ENCODE results near the gene CCDC33. TPM values are rescaled to one million over a fixed set of nuclear protein-coding genes. Genes with fewer than 3 reads are reported as not detected.
A peak's percentile ranks its signal among the peaks of the same experiment; 100 is the strongest.

The CCDC33 gene
- not detected in 2 replicates for total RNA-seq

DNA sequence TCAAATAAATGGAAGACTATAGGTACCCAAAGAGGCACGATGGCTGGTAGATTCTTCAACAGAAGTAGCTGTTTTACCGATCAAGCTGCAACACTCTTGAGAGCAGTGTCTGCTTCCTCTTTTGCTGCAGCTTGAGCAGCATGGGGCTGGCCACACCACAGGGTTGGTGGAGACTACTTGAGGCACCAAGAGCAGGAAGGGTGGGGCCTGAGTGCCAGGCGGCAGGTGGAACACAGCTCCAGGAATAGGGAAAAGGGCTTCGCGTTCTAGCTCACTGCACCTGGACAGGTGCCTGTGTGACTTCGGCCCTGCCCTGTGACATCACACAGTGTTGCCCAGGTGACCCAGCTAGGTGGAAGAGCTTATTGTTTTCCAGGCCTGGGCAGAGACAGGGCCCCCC is at the start of gene CCDC33:
Gene CCDC33, plus strand, starts transcription at position 365 of the 400 bp plus-strand sequence. CDS start 394 bp downstream, outside the sequence.
- no peak for DNase-seq (ENCODE audit: low read depth in 2 of 2)

DNA sequence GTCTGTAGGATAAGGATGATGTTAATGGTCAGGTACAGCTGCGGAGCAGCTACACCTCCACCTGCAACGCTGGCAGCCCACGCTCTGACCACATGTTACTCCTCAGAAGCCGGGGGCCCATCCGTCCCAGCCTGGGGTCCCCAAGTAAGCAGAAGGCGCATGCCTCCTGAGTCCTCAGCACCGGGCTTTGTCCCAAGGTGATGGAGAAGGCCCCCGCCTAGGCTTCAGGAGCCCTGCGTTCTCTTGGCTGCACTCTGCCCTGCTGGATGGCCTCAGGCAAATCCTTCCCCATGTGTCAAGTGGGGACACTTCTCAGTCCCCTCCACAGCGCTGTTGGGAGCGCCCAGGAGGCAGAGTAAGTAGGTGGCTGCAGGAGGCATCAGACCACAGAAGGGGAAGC is 47.9 kb upstream of the CCDC33 start:
- no peak for DNase-seq (ENCODE audit: low read depth in 2 of 2)

DNA sequence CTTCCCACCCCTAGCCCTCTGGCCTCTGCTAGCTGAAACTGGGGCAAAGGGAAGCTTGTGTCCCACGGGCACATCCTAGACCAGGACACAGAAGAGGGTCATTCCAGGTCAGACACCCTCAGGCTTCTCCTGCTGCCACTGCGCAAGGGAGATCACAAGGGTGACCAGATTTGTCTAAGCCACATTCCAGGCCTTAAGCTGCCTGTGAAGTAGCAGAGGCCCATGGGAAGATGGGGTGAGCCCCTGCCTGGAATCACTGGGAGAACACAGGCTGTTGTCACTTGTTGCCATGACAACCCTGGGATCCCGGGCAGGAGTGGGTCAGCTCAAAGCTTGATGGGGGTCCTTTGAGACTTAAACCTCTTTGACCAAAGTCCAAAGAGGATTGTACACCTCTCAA is 44.3 kb upstream of the CCDC33 start:
- DNase-seq (ENCODE audit: low read depth in 2 of 2): no peak

DNA sequence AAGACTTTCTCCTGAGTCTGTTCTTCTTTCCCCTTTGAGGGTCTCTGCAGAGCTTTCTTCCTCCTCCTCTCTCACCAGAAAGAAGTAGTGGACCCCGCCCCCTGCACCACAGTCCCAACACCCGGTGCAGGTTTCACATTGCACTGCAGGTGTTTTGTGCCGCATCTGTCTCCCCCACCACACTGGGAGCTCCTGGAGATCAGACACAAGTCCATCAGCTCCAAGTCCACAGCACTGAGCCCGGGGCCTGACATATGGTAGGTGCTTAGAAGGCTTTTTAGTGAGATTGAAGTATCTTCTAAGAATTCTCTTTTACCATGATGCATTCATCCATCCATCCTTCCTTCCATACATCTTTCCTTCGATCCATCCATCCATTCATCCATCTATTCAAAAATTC is 43.4 kb upstream of the CCDC33 start:
- DNase-seq (ENCODE audit: low read depth in 2 of 2): no peak

DNA sequence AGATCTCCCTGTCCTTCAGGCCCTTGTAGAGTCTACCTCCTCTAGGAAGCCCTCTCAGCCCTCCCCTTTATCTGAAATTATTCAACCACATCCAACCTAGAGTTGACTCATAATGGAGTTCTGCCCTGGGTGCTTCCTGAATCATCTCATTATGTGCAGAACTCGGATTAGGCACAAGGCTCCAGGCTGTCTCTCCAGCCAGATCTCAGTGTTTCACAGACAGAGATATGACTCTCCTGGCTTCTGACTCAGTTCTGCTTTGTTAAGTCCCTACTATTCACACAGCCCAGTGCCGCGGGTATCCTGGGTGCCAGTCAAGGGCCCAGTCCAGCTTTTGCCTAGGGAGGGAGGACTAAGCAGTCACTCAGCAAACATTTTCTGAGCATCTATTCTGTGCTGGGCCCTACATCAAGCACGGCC is 42.8 kb upstream of the CCDC33 start:
- peak; percentile 6 to 68 for DNase-seq (ENCODE audit: low read depth in 2 of 2)

DNA sequence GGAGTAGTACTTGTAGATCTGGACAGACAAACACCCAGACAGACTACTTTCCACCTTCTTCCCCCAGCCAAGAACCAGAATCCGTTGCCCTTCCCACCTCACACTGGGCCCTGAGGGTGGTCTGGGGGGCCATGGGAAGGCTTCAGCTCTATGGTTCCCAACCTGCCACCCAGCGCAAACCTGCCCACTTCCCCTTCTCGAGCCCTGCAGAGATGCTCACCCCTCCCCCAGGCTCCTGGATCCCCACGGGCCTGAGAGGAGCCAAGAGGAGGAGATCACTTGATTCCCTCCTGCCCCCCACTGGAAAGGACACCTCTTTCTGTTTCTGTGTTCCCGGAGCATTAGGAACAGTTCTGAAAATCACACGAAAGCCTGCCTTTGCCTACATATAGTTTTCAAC is 42.2 kb upstream of the CCDC33 start:
- DNase-seq (ENCODE audit: low read depth in 2 of 2): no peak

DNA sequence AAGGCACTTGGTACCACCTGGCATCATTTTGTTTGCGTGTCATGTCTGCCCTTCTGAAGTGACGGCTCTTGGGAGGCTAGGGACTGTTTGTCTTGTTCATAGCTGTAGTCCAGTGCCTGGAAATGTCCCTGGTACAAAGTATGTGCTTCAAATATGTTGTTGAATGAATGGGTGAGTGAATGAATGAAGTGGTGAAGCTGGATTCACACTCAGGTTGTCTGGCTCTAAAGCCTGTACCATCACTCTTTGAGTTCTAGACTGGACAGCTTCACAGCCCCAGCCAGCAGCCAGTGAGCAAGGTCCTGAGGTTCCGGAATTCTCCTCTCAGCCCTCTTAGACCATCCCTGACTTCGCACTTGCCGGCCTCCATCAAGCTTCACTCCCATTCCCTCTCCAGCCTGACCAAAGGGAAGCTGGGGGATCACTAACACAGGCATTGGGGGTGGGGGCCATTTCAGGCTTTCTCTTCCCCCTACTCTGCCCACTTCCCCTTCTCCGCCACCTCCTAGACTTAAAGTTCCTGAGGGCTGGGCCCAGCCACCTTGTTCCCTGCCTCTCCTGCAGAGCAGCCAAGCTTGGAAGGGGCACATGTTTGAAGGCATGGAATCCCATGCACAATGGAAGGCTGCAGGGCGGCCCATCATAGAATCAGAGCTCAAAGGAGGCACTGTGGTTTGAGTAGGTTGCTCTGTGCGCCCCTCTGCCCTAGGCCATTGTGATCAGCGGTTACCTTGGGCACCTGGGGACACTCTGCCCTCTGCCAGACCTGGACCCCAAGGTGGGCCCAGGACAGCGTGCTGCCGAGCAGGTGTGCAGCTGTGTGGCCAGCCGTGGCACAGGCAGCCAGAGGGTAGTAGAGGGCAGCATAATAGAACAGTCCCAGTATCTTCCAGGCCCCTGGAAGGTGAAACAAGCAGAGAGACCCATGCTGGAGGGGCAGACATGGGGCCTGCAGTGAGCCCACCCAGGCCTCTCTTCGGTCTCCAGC is 41.3 kb upstream of the CCDC33 start:
- no peak for DNase-seq (ENCODE audit: low read depth in 2 of 2)

DNA sequence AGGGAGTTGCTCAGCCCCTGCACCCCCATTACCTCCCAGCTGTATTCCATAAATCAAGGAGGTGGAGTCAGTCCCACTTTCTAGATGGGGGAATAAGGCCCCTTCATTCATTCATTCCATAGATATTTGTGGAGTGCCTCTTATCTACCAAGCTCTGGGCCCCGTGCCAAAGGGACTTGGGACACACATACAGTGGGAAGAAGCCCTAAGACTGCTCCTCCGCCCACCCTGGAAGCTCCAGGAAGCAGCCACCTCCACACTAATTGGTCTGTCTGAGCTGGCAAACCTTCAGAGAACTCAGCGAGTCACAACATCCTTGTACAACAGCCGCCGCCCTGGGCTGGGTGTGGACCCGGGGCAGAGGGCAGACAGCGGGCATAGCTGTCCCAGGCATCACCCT is 40.0 kb upstream of the CCDC33 start:
- peak; percentile 29 to 55 for DNase-seq (ENCODE audit: low read depth in 2 of 2)

DNA sequence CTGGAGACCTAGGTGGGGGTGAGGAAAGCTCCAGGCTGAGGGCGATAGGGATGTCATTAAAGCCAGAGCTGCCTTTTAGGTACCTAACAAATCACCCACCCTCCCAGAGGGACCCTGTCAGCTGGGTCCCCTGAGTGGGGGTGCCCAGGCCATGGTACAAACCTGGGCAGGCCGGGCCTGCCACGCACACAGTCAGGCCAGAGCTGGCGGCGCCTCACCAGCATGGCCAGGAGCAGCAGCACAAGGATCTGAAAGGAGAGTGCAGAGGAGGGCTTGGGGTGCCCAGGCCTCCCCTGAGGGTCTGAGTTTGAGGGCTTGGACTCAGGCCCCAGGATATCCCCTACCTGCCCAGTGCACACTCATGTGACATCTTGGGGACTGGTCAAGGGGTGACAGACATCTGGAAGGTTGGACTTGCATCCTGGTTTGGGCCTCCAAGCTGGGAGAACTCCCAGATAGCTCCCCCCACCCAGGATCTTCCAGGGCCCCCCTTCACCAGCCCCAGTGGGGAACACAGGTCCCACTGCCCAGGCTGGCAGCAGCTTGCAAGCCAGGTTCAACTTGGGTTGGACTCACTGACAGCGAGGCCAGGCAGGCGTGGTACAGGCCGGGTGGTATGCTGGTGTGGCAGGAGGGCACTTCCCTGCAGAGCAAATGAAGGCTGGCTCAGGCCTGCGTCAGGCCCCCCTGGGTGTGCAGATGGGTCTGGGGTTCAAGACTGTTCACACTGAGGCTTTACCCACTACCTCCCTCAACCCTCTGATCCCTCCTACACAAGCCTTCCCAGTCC is 38.8 kb upstream of the CCDC33 start:
- no peak for DNase-seq (ENCODE audit: low read depth in 2 of 2)

DNA sequence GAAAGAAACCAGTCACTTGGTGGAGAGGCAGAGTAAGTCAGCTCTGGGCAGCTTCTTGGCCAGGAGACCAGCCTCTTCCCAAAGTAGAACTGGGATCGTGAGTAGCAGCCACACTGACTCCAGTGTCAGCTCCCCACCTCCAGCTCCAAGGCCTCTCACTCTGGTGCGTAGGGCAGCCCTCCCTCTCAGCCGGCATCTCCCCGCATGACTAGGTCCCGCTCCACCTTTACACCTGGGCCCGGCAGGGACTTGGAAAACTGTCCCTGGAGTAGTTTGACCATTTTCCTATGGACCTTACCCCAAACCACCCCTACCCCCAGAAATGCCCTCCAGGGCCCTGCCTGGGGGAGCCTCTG is 36.9 kb upstream of the CCDC33 start:
- DNase-seq (ENCODE audit: low read depth in 2 of 2): no peak

DNA sequence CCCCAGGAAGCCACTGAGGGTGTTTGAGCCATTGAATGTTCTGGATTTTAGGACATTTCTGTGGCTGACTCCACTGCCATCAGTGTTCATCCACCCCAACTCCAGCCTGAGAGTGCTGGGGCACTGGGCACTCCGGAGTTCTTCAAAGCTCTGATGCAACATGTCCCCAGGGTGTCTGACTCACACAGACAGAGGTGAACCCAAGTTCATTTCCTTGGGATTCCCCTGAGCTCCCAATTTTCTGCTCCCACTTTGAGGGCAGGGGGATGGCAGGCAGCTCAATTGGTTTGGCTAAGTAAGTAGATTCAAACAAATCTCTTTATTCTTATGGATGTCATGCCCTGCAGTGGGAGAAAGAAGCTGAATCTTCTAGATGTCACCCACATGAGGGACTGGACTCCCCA is 35.7 kb upstream of the CCDC33 start:
- peak; percentile 39 to 65 for DNase-seq (ENCODE audit: low read depth in 2 of 2)

DNA sequence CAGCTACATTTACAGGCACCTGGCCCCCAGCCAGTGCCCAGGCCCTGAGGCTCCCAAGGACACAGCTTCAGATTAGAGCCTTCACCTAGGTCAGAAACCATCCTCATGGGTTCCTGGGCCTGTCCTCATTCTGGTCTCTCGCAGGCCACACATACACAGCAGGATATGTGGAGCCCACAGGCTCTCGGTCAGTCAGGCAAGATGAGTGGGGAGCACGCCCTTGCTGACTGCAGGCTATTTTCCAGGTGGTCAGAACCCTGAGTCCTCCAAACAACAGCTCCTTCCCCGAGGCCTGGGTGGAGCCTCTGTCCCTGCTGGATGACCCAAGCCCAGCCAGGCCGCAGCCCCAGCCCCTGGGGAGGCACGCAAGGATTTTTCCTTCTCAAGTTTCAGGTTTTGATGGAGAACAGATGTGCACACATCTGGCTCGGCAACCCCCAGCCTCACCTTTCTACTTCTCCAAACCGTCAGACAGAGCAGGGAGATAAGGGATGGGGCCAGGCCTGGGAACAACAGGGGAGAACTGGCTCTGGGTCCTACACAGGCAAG is 35.2 kb upstream of the CCDC33 start:
- peak in 1 of 2 donors; percentile 10 for DNase-seq (ENCODE audit: low read depth in 2 of 2)

DNA sequence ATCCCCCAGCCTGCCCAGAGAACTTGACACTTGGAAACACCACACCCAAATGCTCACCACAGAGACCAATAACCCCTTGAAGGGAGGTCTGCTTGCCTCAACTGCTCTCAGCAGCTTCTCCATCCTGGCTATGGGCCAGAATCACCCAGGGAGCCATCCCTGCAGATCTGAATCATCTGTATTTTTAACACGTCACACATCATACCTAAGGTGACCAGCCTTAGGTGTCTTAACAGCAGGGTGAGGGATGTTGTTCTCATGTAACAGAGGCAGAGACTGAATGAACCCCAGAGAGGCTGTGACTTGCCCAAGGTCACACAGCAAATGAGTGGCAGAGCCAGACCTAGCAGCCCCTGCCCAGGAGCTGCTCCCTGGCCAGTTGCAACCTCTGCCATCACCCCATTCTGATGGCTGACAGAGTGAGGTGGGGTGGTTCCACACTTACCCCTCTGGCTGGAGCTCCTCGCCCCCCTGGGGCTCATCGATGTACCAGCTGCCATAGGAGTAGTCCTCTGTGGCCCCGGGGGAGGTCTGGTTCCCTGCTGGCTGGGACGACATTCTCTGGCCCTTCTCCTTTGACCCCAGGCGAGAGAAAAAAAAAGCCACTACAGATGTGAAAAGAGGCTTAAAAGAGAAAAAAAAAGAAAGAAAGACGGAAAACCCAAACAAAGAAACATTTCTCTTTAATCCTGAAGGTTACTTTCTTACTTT is 34.3 kb upstream of the CCDC33 start:
- DNase-seq (ENCODE audit: low read depth in 2 of 2): no peak

DNA sequence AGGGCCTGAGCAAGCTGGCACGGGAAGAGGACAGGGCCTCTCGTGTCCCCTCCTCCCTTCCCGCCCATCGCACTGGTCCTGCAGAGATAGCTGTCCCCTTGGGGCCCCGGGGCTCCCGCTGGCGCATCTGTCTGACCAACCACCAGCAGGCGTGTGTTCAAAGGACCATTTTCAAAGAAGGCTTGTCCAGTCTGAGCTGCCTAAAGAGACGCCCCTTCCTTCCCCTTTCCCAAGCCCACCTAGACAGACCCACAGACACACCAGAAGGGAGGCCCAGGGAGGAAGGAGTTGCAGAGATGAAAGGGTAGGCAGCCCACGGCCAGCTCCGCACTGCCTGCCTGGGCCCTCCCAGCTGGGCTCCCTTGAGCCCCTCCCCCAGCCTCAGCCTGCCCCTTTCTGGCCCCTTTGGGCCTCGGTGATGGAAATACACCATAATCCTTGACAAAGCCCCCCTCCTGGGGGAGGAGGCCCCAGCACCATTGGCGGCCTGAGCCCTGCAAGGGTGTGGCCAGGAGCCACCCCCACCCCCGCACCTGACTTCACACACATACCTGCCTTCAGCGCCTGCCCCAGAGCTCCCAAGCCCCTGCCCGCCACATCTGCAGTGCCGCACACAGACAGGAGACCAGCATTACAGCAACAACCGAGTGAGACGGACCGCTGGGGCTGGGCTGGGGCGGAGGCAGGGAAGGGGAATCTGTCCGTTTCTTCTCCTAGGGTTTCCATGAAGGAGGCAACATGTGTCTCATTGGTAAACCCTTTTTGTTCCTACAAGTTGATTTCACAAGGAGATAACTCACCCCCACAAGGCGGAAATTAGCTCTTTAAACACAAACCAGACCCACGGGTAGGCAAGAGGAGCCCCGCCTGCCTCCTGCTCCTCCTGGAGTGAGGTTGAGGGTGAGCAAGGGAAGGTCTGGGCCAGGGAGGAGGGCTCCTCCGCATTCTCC is 33.4 kb upstream of the CCDC33 start, which contains the start of gene STRA6:
Gene STRA6, minus strand, starts transcription at position 336 of the 950 bp plus-strand sequence. CDS start 520 bp downstream, outside the sequence.
- no peak for DNase-seq (ENCODE audit: low read depth in 2 of 2)

DNA sequence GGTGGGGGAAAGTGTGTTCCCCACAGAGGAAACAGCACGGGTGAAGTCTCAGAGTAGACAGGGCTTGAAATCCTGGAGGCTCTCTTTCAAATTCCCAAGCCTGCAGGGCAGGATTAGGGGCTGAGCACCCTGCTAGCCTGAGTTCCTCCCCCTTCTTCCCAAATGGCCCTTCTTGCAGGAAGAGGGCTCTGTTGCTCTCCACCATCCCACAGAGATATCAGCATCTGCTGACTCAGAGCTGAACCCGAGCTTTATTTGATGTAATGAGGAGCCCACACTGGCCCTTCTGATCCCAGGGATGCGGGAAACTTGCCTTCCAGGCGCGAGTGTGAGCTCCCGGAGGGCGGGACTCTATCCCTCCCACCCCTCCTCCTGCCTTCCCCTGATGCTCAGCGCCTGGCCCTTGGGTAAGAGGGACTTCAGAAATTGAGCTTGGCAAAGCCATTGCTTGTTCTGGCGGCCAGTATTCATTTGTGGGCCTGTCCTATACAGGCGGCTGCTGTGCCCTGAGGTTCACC is 32.2 kb upstream of the CCDC33 start:
- no peak for DNase-seq (ENCODE audit: low read depth in 2 of 2)

DNA sequence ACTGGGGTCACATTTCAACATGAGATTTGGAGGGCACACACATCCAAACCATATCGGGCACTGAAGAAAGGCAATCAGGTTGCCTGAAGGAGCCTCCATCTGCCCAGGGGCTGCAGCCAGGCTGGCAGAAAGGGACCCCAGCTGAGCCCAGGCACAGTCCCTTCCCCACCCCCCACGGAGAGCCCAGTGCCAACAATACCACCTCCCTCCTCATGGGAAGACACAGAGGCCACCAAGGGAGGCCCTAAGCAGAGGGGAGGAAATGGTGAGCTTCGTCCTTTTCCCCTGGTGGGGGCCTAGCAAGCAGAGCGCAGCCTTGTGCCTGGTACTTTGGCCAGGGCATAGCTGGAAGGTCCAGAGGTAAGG is 30.6 kb upstream of the CCDC33 start:
- DNase-seq (ENCODE audit: low read depth in 2 of 2): no peak

DNA sequence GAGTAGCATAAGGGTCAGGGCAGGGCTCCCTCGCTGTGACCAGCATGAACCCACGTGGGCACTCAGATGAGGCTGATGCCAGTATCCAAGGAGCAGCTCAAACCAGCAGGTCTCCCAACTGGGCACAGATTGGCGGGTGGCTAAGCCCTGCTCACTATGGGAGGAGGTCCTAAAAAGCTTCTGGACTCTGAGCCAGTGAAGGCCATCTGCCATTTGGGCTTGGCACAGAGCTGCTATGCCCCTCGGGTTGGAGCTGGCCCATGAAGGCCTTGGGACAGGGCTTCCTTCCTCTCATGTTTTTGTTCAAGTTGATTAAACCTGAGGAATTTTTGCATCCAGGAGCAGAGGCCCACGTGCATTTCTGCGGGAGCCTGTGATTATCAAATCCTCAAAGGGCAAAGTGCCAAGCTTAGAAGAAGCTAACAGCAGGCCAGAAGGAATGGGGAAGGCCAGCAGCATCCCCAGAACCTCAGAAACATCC is 29.3 kb upstream of the CCDC33 start:
- no peak for DNase-seq (ENCODE audit: low read depth in 2 of 2)

DNA sequence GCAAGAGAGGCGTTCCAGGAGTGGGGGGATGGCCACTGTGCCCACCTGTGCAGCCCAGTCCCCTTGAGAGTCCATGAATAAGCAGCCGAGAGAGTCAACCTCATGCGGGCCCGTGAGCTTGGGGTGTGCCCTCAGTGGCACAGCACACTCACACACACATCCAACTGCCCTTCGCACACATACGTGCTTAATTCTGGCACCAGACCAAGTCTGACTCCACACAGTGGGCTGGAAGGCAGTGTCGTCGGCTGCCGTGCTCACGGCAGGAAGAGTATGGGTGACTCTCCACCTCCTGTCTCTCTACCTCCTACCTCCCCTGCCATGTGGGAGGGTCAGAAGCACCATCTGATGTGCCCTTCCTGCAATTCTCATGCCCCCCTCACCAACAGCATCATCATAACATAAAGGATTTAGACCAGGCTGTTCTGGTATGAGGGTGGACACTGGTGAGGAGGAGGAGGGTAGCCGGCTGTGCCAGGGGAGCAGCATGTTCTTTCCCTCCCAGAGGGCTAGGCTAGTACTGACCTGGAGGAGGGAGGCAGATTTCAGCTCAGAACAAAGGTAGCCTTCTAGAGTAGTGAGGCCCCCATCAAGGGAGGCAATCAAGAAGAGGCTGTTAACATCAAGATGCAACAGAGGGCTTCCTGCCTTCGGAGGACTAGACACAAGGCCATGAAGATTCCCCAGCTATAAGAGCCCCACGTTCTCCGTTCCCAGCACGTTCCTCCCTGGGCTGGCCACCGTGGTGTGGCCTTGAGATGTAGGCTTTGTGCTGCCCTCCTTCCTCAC is 28.3 kb upstream of the CCDC33 start:
- DNase-seq (ENCODE audit: low read depth in 2 of 2): peak; percentile 25 to 68

DNA sequence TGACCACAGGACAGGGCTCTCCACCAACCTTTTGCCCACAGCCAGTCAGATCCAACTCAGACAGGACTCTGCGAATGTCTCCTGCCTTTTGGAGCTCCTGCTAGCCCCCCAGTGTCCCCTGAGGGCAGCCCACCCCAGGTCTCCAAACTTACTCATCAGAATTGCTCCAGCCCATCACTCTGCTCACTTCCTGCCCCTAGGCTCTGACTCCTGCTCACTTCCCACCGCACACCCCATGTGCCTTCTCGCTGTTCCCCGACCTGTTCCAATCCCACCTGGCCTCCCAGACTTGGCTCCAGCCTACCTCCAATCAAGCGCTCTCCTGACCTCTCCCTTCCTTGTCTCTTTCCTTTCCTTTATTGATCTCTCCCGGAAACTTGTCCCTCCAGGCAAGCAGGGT is 27.6 kb upstream of the CCDC33 start:
- no peak for DNase-seq (ENCODE audit: low read depth in 2 of 2)
